Measurements from ENCODE around the gene DPY19L1. TPM values are rescaled to one million over a fixed set of nuclear protein-coding genes. Genes with fewer than 3 reads are reported as not detected.
"Not testable (repeated sequence)": the region's sequence is repeated elsewhere in the genome, so short reads cannot be mapped to it uniquely, and the experiment has no call there.

DPY19L1 gene
- total RNA-seq, 1 donor from 2014 or later = 48.2 TPM

DNA sequence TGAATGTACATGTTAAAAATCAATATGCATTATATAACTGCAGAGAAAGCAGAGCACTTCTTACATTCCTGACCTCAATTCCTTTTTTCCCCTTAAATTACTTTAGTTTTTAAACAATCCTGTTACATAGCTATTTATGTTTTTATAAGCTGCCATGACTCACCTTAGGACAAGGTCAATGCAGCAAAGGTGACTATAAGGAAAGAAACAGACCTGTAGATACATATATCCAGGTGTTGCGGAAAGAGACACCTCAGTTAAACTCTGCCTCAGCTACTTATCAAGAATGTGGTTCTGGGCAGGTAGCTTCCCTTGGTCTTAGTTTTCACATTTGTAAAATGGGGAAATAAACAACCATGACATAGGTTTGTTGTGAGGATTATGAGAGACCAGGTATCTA is 105.5 kb downstream of the DPY19L1 start:
- H3K4me1 ChIP-seq = no peaks in the 10 kb centered on the region
- Mint-ChIP-seq H3K27ac (no peak overlapping the region), H3K4me1 (no peaks in the 10 kb centered on the region), H3K36me3 (peaks cover 42% of the 10 kb centered on the region), H3K9me3 (peaks cover 6% of the 10 kb centered on the region), H3K4me3 (no peak overlapping the region), H3K27me3 (ENCODE audit: insufficient read depth, low read depth) (no peaks in the 10 kb centered on the region)
- no peak for DNase-seq (ENCODE audit: low spot score)
- H3K36me3 ChIP-seq = no peaks in the 10 kb centered on the region
- H3K9ac ChIP-seq = no peak overlapping the region
- H3K27ac ChIP-seq = no peak overlapping the region
- H2AFZ ChIP-seq (replicated peaks) = no peak overlapping the region
- no peaks in the 10 kb centered on the region for H3F3A ChIP-seq (ENCODE audit: low read depth)
- H4K20me1 ChIP-seq (ENCODE audit: low read depth) = no peaks in the 10 kb centered on the region
- no peak overlapping the region for H3K4me2 ChIP-seq
- no peaks in the 10 kb centered on the region for H3K79me2 ChIP-seq (ENCODE audit: low read depth)
- no peaks in the 10 kb centered on the region for H3K9me3 ChIP-seq (ENCODE audit: low read depth)
- TF ChIP-seq, protein P1, sequence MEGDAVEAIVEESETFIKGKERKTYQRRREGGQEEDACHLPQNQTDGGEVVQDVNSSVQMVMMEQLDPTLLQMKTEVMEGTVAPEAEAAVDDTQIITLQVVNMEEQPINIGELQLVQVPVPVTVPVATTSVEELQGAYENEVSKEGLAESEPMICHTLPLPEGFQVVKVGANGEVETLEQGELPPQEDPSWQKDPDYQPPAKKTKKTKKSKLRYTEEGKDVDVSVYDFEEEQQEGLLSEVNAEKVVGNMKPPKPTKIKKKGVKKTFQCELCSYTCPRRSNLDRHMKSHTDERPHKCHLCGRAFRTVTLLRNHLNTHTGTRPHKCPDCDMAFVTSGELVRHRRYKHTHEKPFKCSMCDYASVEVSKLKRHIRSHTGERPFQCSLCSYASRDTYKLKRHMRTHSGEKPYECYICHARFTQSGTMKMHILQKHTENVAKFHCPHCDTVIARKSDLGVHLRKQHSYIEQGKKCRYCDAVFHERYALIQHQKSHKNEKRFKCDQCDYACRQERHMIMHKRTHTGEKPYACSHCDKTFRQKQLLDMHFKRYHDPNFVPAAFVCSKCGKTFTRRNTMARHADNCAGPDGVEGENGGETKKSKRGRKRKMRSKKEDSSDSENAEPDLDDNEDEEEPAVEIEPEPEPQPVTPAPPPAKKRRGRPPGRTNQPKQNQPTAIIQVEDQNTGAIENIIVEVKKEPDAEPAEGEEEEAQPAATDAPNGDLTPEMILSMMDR (IDR thresholded peaks at IDR 0.05) = no peak
- TF ChIP-seq EZH2phosphoT487 (IDR thresholded peaks at IDR 0.05) (no peak), EZH2 (IDR thresholded peaks at IDR 0.05) (no peak)
- H3K4me3 ChIP-seq = no peak overlapping the region
- H3K27me3 ChIP-seq = no peaks in the 10 kb centered on the region

DNA sequence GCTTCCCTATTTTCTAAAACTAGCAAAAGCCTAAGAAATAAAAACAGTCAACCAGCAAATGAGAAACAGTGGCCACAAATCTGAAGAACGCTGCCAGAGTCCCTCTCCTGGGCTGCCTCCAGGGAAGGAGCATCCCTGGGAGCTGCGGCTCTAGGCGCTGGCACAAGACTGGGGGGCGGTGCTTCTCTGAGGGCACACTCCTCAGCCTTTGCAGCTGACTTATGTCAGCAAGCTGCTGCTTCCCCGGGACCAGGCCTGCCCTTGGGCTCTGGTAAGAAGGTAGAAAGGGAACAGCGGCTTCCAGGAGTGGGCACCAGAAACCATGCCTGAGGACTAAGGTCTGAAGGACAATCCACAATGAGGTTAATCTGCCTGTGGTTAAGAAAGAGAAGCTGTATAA is 107.5 kb downstream of the DPY19L1 start:
- H2AFZ ChIP-seq (replicated peaks); H3K27me3 ChIP-seq; H3K27ac Mint-ChIP-seq; H3K4me3 Mint-ChIP-seq; H3K4me3 ChIP-seq; H4K20me1 ChIP-seq (ENCODE audit: low read depth); H3F3A ChIP-seq (ENCODE audit: low read depth); H3K9ac ChIP-seq; H3K9me3 ChIP-seq (ENCODE audit: low read depth); H3K4me1 Mint-ChIP-seq; H3K4me2 ChIP-seq; H3K27me3 Mint-ChIP-seq (ENCODE audit: insufficient read depth, low read depth); H3K79me2 ChIP-seq (ENCODE audit: low read depth); H3K27ac ChIP-seq; H3K36me3 ChIP-seq; H3K9me3 Mint-ChIP-seq; H3K4me1 ChIP-seq: not testable (repeated sequence)
- peak; percentile 12 for DNase-seq (ENCODE audit: low spot score)
- peaks cover 38% of the 10 kb centered on the region for H3K36me3 Mint-ChIP-seq

DNA sequence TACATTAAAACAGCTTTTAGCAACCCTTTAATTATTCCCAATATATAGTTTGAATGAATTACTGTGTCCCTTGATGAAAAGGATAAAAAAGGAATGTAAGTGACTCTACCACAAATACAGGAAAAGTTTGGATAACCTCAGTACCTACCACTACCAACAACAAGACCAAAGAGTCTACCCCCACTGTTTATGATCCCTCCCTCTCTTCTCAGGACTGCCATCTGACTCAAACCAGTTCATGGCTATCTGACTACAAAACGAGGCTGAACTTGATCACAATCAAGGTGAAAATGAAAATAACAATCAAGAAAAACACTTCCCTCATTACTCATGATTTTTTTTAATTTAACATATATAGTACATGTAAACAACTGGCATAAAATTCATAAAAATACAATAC is 108.7 kb downstream of the DPY19L1 start:
- H3K9ac ChIP-seq = no peak overlapping the region
- Mint-ChIP-seq H3K9me3 (no peaks in the 10 kb centered on the region), H3K27ac (no peak overlapping the region), H3K27me3 (ENCODE audit: insufficient read depth, low read depth) (no peaks in the 10 kb centered on the region), H3K4me1 (no peaks in the 10 kb centered on the region), H3K4me3 (no peak overlapping the region), H3K36me3 (peaks cover 32% of the 10 kb centered on the region)
- no peaks in the 10 kb centered on the region for H3K4me1 ChIP-seq
- no peak overlapping the region for H2AFZ ChIP-seq (replicated peaks)
- H3K4me3 ChIP-seq = no peak overlapping the region
- no peaks in the 10 kb centered on the region for H3K27me3 ChIP-seq
- no peaks in the 10 kb centered on the region for H3K36me3 ChIP-seq
- no peaks in the 10 kb centered on the region for H3K9me3 ChIP-seq (ENCODE audit: low read depth)
- H3K4me2 ChIP-seq = no peak overlapping the region
- no peak overlapping the region for H3K27ac ChIP-seq
- no peaks in the 10 kb centered on the region for H3F3A ChIP-seq (ENCODE audit: low read depth)
- TF ChIP-seq EZH2 (IDR thresholded peaks at IDR 0.05) = no peak
- no peak for TF ChIP-seq EZH2phosphoT487 (IDR thresholded peaks at IDR 0.05)
- TF ChIP-seq, protein P1 (IDR thresholded peaks at IDR 0.05) = no peak
- H4K20me1 ChIP-seq (ENCODE audit: low read depth) = no peaks in the 10 kb centered on the region
- no peak for DNase-seq (ENCODE audit: low spot score)
- H3K79me2 ChIP-seq (ENCODE audit: low read depth) = no peaks in the 10 kb centered on the region

DNA sequence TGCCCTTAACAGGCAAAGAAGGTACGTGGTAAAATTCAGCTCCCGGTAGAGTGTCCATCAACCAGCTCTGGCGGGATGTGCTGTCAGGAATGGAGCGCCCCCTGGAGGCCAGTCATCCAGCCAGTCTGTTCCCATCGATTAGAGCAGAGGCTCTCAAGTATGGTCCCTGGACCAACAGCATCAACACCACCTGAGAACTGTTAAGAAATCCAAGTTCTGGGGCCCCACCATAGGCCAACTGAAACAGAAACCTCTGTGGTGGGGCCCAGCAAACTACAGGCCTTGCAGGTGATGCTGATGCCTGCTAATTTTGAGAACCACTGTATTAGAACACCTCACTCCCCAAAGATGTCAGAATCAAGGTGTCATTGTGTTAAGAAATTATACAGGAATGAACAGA is 109.2 kb downstream of the DPY19L1 start:
- Histone ChIP-seq H3K27ac (no peak overlapping the region), H3K36me3 (no peaks in the 10 kb centered on the region), H3K4me3 (no peak overlapping the region), H3K4me1 (no peaks in the 10 kb centered on the region), H3K79me2 (ENCODE audit: low read depth) (no peaks in the 10 kb centered on the region), H3K27me3 (no peaks in the 10 kb centered on the region), H3K9ac (no peak overlapping the region), H3F3A (ENCODE audit: low read depth) (no peaks in the 10 kb centered on the region), H3K9me3 (ENCODE audit: low read depth) (no peaks in the 10 kb centered on the region), H4K20me1 (ENCODE audit: low read depth) (no peaks in the 10 kb centered on the region), H2AFZ (replicated peaks) (no peak overlapping the region), H3K4me2 (no peak overlapping the region)
- Mint-ChIP-seq H3K4me1 (no peaks in the 10 kb centered on the region), H3K9me3 (no peaks in the 10 kb centered on the region), H3K27me3 (ENCODE audit: insufficient read depth, low read depth) (no peaks in the 10 kb centered on the region), H3K27ac (no peak overlapping the region), H3K4me3 (no peak overlapping the region), H3K36me3 (peaks cover 29% of the 10 kb centered on the region)
- TF ChIP-seq EZH2phosphoT487 (IDR thresholded peaks at IDR 0.05) = no peak
- no peak for TF ChIP-seq EZH2 (IDR thresholded peaks at IDR 0.05)
- TF ChIP-seq, protein P1 (IDR thresholded peaks at IDR 0.05) = peak; percentile 79
- DNase-seq (ENCODE audit: low spot score) = peak; percentile 82

DNA sequence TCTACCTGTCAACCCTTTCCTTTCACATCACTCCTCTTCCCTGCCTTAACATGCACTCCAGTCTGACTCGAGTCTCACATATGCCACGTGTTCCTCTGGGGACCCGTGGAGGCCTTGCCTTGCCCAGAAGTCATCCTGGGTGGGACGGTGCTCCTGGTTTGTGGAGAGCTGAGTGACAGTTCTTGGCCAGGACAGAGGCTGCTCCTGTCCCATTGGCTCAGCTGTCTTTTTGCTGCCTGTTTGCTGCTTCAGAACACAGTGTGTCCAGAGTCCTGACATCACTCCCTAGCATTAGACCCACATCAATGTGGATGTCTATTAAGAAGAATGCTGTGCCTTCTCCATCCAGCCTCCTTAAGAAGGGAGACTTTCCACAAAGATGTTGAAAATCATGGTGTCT is 116.8 kb downstream of the DPY19L1 start:
- H3K27ac ChIP-seq; H3K4me3 ChIP-seq; H3K36me3 Mint-ChIP-seq; H3K4me1 ChIP-seq; H3K27me3 ChIP-seq; H3K27ac Mint-ChIP-seq; H4K20me1 ChIP-seq (ENCODE audit: low read depth); H3K27me3 Mint-ChIP-seq (ENCODE audit: insufficient read depth, low read depth); H2AFZ ChIP-seq (replicated peaks); H3K9me3 ChIP-seq (ENCODE audit: low read depth); H3K9me3 Mint-ChIP-seq; H3K36me3 ChIP-seq; H3K79me2 ChIP-seq (ENCODE audit: low read depth); H3K4me3 Mint-ChIP-seq; H3K9ac ChIP-seq; DNase-seq (ENCODE audit: low spot score); H3F3A ChIP-seq (ENCODE audit: low read depth); H3K4me2 ChIP-seq: not testable (repeated sequence)
- H3K4me1 Mint-ChIP-seq = peaks cover 17% of the 10 kb centered on the region

DNA sequence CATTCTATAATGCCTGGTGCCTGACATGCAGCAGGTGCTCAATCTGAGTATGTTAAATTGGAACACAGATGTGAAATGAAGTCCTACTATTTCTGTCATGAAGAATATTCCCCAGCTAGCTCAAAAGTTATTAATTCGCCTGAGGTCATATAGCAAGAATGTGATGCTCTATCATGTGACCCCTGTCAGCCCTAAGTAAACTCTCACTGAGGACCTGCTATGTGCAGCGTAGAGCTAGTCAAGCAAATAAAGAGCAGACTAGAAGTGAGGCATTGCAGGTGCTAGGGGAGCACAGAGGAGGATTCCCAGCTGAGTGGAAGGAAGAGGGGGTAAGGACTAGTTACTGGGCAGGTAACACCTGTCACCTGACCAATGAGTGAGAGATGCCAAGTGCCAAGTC is 118.2 kb downstream of the DPY19L1 start:
- H3K4me3 ChIP-seq; H3K9me3 ChIP-seq (ENCODE audit: low read depth); H3K4me1 ChIP-seq; H3K36me3 ChIP-seq; H4K20me1 ChIP-seq (ENCODE audit: low read depth); H2AFZ ChIP-seq (replicated peaks); H3K27me3 ChIP-seq; H3K27ac ChIP-seq; H3F3A ChIP-seq (ENCODE audit: low read depth); H3K4me2 ChIP-seq; H3K79me2 ChIP-seq (ENCODE audit: low read depth); H3K4me3 Mint-ChIP-seq; H3K9ac ChIP-seq; DNase-seq (ENCODE audit: low spot score); H3K27me3 Mint-ChIP-seq (ENCODE audit: insufficient read depth, low read depth); H3K36me3 Mint-ChIP-seq: not testable (repeated sequence)
- Mint-ChIP-seq H3K4me1 (peaks cover 17% of the 10 kb centered on the region), H3K27ac (peak overlapping the region; percentile 54), H3K9me3 (peaks cover 13% of the 10 kb centered on the region)
